Peyer's patch (tissue), 4 donors: ENCODE measurements around the gene TPTE2. TPM values are rescaled to one million over a fixed set of nuclear protein-coding genes. Genes with fewer than 3 reads are reported as not detected.

Source experiments
- DNase-seq, 3 donors: peaks; one replicate each; pipeline ENCODE4 v3.0.0-alpha.2; 2017 to 2019
- H3K27ac ChIP-seq, 4 donors: fragments of 200-600 bp; sonication (generic); one replicate each; pipeline ENCODE4 v1.5.1; 2016 to 2019
- H3K27me3 ChIP-seq, 2 donors: fragments of 200-600 bp; sonication (generic); one replicate each; pipeline ENCODE4 v1.5.1; 2019
- H3K36me3 ChIP-seq, 3 donors: fragments of 200-600 bp; sonication (generic); one replicate each; pipeline ENCODE4 v1.5.1; 2016 to 2019
- H3K4me1 ChIP-seq, 4 donors: fragments of 200-600 bp; sonication (generic); one replicate each; pipeline ENCODE4 v1.5.1; 2016 to 2019
- H3K4me3 ChIP-seq, 4 donors: fragments of 200-600 bp; sonication (generic); 1 replicate in 3 of 4; 2 replicates in 1 of 4; pipeline ENCODE4 v1.5.1; 2016 to 2019; ENCODE audit warnings: mild to moderate bottlenecking in 1 of 4
- H3K9me3 ChIP-seq, 4 donors: fragments of 200-600 bp; sonication (generic); one replicate each; pipeline ENCODE4 v1.5.1; 2016 to 2019; ENCODE audit warnings: mild to moderate bottlenecking in 1 of 4
- POLR2A ChIP-seq, 2 donors: fragments of 450-650 bp; IDR thresholded peaks; one replicate each; pipeline ENCODE4 v1.5.1; 2017; ENCODE audit warnings: antibody characterized with exemption in 2 of 2, mild to moderate bottlenecking in 2 of 2, moderate library complexity in 2 of 2
- total RNA-seq, 4 donors: library from RNA; depleted of rRNA; stranded (reverse); fragments of >200 nt; gene quantifications; one replicate each; pipeline ENCODE4 v1.1.0, GENCODE V29; 2016
- TF ChIP-seq, protein P1 (sequence below), 6 experiments: fragments of 450-650 bp in 4 of 6; fragments of 200-600 bp in 2 of 6; sonication (generic) in 1 of 6; IDR thresholded peaks; one replicate each; pipeline ENCODE4 v1.5.1; 2017 to 2019; ENCODE audit warnings: antibody characterized with exemption in 6 of 6, mild to moderate bottlenecking in 3 of 6, moderate library complexity in 1 of 6

TPTE2 gene
- total RNA-seq, 4 donors from 2014 or later = not detected

DNA sequence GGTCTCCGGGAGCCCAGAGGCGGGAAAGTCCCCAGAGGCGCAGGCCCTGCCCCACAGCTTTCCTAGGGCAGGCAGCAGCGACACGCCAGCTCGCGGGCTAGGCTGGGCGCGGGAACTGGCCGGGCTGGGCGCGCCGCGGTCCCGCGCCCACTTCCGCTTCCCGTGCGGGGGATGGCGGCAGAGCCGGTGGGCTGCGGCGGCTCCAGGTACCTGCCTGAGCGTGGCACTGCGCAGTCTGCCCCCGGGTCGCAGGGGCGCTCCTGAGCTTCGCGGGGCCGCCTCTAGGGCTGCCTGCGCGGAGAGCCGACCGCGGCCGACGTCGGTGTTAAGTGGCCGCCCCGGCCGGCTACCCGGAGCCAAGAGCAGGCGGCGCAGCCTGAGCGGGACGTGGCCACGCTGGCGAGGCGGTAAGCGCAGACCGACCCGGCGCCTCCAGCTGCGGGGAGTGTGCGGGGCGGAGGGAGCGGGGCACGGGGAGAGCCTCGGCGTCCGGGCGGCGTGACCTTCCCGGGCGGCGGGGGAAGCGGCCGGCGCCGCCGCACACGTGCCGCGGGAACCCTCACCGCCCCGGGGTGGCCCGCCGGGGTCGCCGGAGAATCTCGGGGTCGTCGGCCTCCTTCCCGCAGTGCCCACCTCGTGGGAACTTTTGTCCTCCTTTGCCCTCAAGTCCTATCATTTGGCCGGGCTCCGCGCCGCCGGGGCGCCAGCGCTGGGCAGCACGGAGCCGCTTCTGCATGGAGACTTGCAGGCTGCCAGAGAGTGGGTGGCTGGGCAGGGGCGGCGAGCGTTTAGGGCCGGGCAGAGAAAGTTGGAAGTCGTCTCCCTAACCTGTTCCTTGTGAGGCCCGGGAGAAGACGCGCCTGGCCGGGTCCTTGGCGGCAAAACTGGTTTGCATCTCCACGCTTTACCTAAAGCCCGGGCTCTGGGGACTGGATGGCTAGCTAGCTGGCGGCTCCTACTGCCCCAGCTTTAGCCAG, 40.7 kb upstream of the TPTE2 start:
- Histone ChIP-seq H3K4me1 (peaks cover 0 to 12% (median 0%) of the 10 kb centered on the region in 4 donors), H3K27ac (no peak overlapping the region), H3K9me3 (no peaks in the 10 kb centered on the region), H3K36me3 (no peaks in the 10 kb centered on the region), H3K27me3 (no peaks in the 10 kb centered on the region), H3K4me3 (peak overlapping the region; percentile 41 to 72 (median 58))
- TF ChIP-seq, protein P1, sequence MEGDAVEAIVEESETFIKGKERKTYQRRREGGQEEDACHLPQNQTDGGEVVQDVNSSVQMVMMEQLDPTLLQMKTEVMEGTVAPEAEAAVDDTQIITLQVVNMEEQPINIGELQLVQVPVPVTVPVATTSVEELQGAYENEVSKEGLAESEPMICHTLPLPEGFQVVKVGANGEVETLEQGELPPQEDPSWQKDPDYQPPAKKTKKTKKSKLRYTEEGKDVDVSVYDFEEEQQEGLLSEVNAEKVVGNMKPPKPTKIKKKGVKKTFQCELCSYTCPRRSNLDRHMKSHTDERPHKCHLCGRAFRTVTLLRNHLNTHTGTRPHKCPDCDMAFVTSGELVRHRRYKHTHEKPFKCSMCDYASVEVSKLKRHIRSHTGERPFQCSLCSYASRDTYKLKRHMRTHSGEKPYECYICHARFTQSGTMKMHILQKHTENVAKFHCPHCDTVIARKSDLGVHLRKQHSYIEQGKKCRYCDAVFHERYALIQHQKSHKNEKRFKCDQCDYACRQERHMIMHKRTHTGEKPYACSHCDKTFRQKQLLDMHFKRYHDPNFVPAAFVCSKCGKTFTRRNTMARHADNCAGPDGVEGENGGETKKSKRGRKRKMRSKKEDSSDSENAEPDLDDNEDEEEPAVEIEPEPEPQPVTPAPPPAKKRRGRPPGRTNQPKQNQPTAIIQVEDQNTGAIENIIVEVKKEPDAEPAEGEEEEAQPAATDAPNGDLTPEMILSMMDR (IDR thresholded peaks at IDR 0.05) = peak in 3 of 6 experiments; percentile 9 to 28 (median 18)
- no peak for TF ChIP-seq POLR2A (IDR thresholded peaks at IDR 0.05)
- peak in 2 of 3 donors; percentile 48 to 61 for DNase-seq

DNA sequence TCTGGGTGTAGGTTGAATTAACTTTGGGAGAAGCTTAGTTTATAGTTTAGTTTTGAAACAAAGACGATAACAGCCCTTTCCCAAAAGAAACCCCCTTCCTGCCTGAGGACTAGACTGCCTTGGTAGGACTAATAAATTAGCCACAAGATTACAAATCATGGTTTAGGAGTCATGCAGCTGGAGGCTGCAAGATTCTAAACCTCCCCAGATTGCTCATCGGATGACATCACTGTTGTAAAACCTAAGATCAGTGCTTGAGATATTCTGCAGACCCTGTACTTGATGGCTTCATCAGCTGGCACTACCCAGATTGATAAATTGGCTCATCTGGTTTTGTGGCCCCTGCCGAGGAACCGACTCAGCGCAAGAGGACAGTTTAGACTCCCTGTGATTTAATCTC, 36.2 kb upstream of the TPTE2 start:
- Histone ChIP-seq H3K9me3 (no peaks in the 10 kb centered on the region), H3K36me3 (no peaks in the 10 kb centered on the region), H3K4me3 (no peak overlapping the region), H3K27ac (no peak overlapping the region), H3K4me1 (peaks cover 0 to 11% (median 0%) of the 10 kb centered on the region in 4 donors), H3K27me3 (no peaks in the 10 kb centered on the region)
- TF ChIP-seq POLR2A (IDR thresholded peaks at IDR 0.05) = no peak
- TF ChIP-seq, protein P1 (IDR thresholded peaks at IDR 0.05) = no peak
- no peak for DNase-seq

- Histone ChIP-seq H3K27me3 (no peaks in the 10 kb centered on the region), H3K27ac (no peak overlapping the region), H3K36me3 (no peaks in the 10 kb centered on the region), H3K9me3 (no peaks in the 10 kb centered on the region), H3K4me3 (no peak overlapping the region), H3K4me1 (peaks cover 0 to 6% (median 0%) of the 10 kb centered on the region in 4 donors)
- no peak for DNase-seq
- TF ChIP-seq, protein P1 (IDR thresholded peaks at IDR 0.05) = no peak
- TF ChIP-seq POLR2A (IDR thresholded peaks at IDR 0.05) = no peak
Observed at GRCh38 chr13:19596960-19597361, 35.6 kb upstream of the TPTE2 start.

DNA sequence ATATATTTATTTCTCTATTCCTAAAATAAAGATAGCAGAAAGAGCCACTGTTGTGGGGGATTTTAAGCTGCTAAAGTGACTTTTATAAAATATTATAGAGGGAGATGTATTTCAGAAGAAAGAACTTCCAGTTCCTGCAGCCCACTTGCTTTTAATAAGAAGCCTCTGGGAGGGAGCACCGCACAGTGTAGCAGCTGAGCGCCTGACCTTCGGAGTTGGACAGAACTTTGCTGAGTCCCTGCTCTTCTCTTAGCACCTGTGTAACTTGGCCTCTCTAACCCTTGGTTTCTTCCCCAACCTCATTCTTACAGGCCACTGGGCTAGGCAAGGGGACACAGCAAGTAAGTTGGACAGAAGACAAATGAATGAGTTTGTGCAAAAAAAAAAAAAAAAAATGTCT, 34.8 kb upstream of the TPTE2 start:
- H3K27me3 ChIP-seq = no peaks in the 10 kb centered on the region
- TF ChIP-seq, protein P1 (IDR thresholded peaks at IDR 0.05) = no peak
- no peak for TF ChIP-seq POLR2A (IDR thresholded peaks at IDR 0.05)
- no peak for DNase-seq
- no peak overlapping the region for H3K27ac ChIP-seq
- H3K4me3 ChIP-seq = no peak overlapping the region
- H3K9me3 ChIP-seq = no peaks in the 10 kb centered on the region
- no peaks in the 10 kb centered on the region for H3K36me3 ChIP-seq
- no peaks in the 10 kb centered on the region for H3K4me1 ChIP-seq

GRCh38 chr13:19592657-19593180, 31.4 kb upstream of the TPTE2 start:
- H3K27ac ChIP-seq = no peak overlapping the region
- TF ChIP-seq, protein P1 (IDR thresholded peaks at IDR 0.05) = no peak
- TF ChIP-seq POLR2A (IDR thresholded peaks at IDR 0.05) = no peak
- no peaks in the 10 kb centered on the region for H3K27me3 ChIP-seq
- no peak for DNase-seq
- no peaks in the 10 kb centered on the region for H3K36me3 ChIP-seq
- no peak overlapping the region for H3K4me3 ChIP-seq
- no peaks in the 10 kb centered on the region for H3K4me1 ChIP-seq
- no peaks in the 10 kb centered on the region for H3K9me3 ChIP-seq
